Stomach smooth muscle (tissue), 2 donors: ENCODE data around the gene HECA.
"Not testable (repeated sequence)": the region's sequence is repeated elsewhere in the genome, so short reads cannot be mapped to it uniquely, and the experiment has no call there.

Source experiments
- H3K27ac ChIP-seq: one replicate; pipeline ENCODE4 v1.7.0; 2013; ENCODE audit warnings: mild to moderate bottlenecking, low read length, inconsistent platforms
- H3K27me3 ChIP-seq, 2 donors: one replicate each; pipeline ENCODE4 v1.7.0; 2013; ENCODE audit warnings: low read length in 2 of 2; ENCODE audit not compliant: insufficient read depth in 2 of 2, control insufficient read depth in 1 of 2
- H3K36me3 ChIP-seq, 2 donors: one replicate each; pipeline ENCODE4 v1.7.0; 2013; ENCODE audit warnings: low read length in 2 of 2; ENCODE audit not compliant: control insufficient read depth in 2 of 2, insufficient read depth in 2 of 2
- H3K4me1 ChIP-seq: one replicate; pipeline ENCODE4 v1.7.0; 2013; ENCODE audit warnings: low read length; ENCODE audit not compliant: control insufficient read depth, insufficient read depth
- H3K4me3 ChIP-seq, 2 donors: one replicate each; pipeline ENCODE4 v1.7.0; 2013; ENCODE audit warnings: low read length in 2 of 2
- H3K9ac ChIP-seq, 2 donors: one replicate each; pipeline ENCODE4 v1.7.0; 2013; ENCODE audit warnings: low read length in 2 of 2, mild to moderate bottlenecking in 1 of 2
- H3K9me3 ChIP-seq, 2 donors: one replicate each; pipeline ENCODE4 v1.7.0; 2013; ENCODE audit warnings: low read length in 2 of 2; ENCODE audit not compliant: control insufficient read depth in 2 of 2
- donor health status: healthy.
- donor health status: Pancreatic carcinoma.

The HECA gene

DNA sequence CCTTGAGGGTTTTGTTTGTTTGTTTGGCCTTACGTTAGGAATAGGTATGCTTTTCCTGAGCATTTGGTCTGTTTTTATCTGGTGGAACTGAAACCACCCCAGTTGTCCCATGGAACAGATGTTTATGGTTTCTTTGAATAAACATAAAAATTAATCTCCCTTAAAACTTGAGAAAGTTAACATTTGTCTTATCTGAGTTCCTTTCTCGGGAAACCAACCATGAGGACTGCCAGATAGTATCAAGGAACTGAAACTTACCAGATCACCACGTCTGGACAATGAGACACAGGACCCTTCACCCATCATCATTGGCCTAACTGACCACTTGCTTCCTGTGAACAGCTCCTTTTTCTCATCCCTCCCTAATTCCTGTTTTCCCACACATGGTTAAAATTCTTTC, 15.3 kb upstream of the HECA start:
- Histone ChIP-seq H3K4me3 (no peak overlapping the region), H3K4me1 (no peaks in the 10 kb centered on the region), H3K27me3 (no peaks in the 10 kb centered on the region), H3K9me3 (peaks cover 0 to 5% of the 10 kb centered on the region in 2 donors), H3K36me3 (no peaks in the 10 kb centered on the region), H3K9ac (no peak overlapping the region), H3K27ac (no peak overlapping the region)

- not testable (repeated sequence) for H3K27ac ChIP-seq
Observed at GRCh38 chr6:139122823-139123222, 12.1 kb upstream of the HECA start.

GRCh38 chr6:139124887-139125672, 9.8 kb upstream of the HECA start:
- H3K4me3 ChIP-seq: no peak overlapping the region
- no peaks in the 10 kb centered on the region for H3K36me3 ChIP-seq
- H3K9me3 ChIP-seq: no peaks in the 10 kb centered on the region
- no peaks in the 10 kb centered on the region for H3K27me3 ChIP-seq
- no peak overlapping the region for H3K27ac ChIP-seq
- H3K4me1 ChIP-seq: no peaks in the 10 kb centered on the region
- no peak overlapping the region for H3K9ac ChIP-seq

More at GRCh38 chr6:139122823-139123222, 12.1 kb upstream of the HECA start:
- not testable (repeated sequence) for H3K4me3 ChIP-seq, H3K9me3 ChIP-seq, H3K9ac ChIP-seq, H3K27me3 ChIP-seq, H3K4me1 ChIP-seq, H3K36me3 ChIP-seq

- Histone ChIP-seq H3K9me3 (no peaks in the 10 kb centered on the region), H3K9ac (no peak overlapping the region), H3K4me3 (no peak overlapping the region), H3K27me3 (no peaks in the 10 kb centered on the region), H3K27ac (no peak overlapping the region), H3K36me3 (no peaks in the 10 kb centered on the region), H3K4me1 (no peaks in the 10 kb centered on the region)
Observed at GRCh38 chr6:139126255-139126654, 8.6 kb upstream of the HECA start.

- Histone ChIP-seq H3K4me3 (no peak overlapping the region), H3K4me1 (no peaks in the 10 kb centered on the region), H3K27me3 (no peaks in the 10 kb centered on the region), H3K36me3 (no peaks in the 10 kb centered on the region), H3K27ac (no peak overlapping the region), H3K9me3 (no peaks in the 10 kb centered on the region), H3K9ac (no peak overlapping the region)
Observed at GRCh38 chr6:139126931-139127330, 7.9 kb upstream of the HECA start.

DNA sequence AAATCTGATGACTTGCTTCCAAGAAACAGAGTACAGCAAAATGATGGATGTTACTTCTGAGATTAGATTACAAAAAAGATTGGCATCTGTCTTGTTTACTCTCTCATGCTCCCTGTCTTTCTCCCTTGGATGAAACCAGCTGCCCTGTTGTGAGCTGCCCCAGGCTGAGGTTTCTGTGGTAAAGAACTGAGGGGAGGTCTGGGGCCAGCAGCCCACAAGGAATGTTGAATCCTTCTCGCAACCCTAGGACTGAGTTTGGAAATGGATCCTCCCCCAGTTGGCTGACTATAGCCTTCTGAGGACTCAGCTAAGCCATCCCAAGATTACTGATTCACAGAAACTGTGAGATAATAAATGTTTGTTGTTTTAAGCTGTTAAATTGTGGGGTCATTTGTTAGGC, 5.6 kb upstream of the HECA start:
- H3K9me3 ChIP-seq: no peaks in the 10 kb centered on the region
- H3K27me3 ChIP-seq: no peaks in the 10 kb centered on the region
- H3K4me1 ChIP-seq: peaks cover 3% of the 10 kb centered on the region
- H3K36me3 ChIP-seq: no peaks in the 10 kb centered on the region
- H3K4me3 ChIP-seq: no peak overlapping the region
- H3K27ac ChIP-seq: no peak overlapping the region
- no peak overlapping the region for H3K9ac ChIP-seq

- Histone ChIP-seq H3K36me3 (no peaks in the 10 kb centered on the region), H3K9me3 (no peaks in the 10 kb centered on the region), H3K9ac (no peak overlapping the region), H3K27me3 (no peaks in the 10 kb centered on the region), H3K4me1 (peaks cover 7% of the 10 kb centered on the region), H3K27ac (no peak overlapping the region), H3K4me3 (no peak overlapping the region)
Observed at GRCh38 chr6:139131736-139132280, 3.1 kb upstream of the HECA start.

DNA sequence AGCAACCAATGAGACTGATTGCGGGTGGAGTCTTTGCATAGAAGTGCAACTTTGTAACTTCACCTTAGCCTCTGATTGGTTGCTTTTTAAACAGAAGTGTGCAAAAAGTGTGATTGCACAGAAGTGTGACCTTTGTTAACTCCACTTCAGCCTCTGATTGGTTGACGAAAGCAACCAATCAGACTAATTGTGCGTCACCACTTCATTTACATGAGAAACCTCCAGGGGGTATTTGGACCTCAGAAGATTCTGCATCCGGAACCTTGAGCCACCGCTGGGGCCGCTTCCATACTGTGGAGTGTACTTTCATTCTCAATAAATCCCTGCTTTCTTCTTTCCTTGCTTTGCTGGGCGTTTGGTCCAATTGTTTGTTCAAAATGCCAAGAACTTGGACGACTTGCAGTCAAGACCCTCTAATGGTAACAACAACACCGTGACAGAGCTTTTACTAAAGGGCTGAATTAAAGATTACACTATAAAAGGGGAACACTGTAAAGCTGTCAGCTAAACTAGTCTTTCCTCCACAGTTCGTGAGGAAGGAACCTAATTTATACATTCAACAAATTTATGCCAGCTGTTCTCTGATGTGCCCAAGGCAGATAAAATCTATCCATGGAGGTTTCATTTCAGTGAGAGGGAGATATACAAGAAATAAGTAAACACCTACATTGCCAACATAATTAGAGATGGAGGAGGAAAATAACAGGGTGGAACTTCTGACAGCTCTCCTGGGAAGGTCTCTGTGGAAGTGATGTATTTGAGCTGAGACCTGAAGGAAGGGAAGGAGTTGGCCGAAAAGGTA, 1.4 kb upstream of the HECA start:
- peak overlapping the region in 1 of 2 donors; percentile 29 for H3K4me3 ChIP-seq
- no peaks in the 10 kb centered on the region for H3K27me3 ChIP-seq
- peak overlapping the region; percentile 42 for H3K27ac ChIP-seq
- H3K36me3 ChIP-seq: no peaks in the 10 kb centered on the region
- H3K9me3 ChIP-seq: no peaks in the 10 kb centered on the region
- H3K4me1 ChIP-seq: peaks cover 13% of the 10 kb centered on the region
- H3K9ac ChIP-seq: no peak overlapping the region

- no peak overlapping the region for H3K9ac ChIP-seq
- H3K27ac ChIP-seq: peak overlapping the region; percentile 42
- peaks cover 13% of the 10 kb centered on the region for H3K4me1 ChIP-seq
- no peaks in the 10 kb centered on the region for H3K36me3 ChIP-seq
- no peaks in the 10 kb centered on the region for H3K9me3 ChIP-seq
- no peaks in the 10 kb centered on the region for H3K27me3 ChIP-seq
- H3K4me3 ChIP-seq: peak overlapping the region in 1 of 2 donors; percentile 22
Observed at GRCh38 chr6:139134064-139134395, 850 bp upstream of the HECA start.

GRCh38 chr6:139135578-139136545, 982 bp downstream of the HECA start:
- no peaks in the 10 kb centered on the region for H3K27me3 ChIP-seq
- peak overlapping the region; percentile 63 for H3K27ac ChIP-seq
- H3K4me3 ChIP-seq: peak overlapping the region; percentile 83 to 85
- H3K36me3 ChIP-seq: no peaks in the 10 kb centered on the region
- peak overlapping the region; percentile 78 to 88 for H3K9ac ChIP-seq
- H3K4me1 ChIP-seq: peaks cover 16% of the 10 kb centered on the region
- no peaks in the 10 kb centered on the region for H3K9me3 ChIP-seq
